ENCODE measurements around the gene BPIFB1.

GRCh38 chr20:33306807-33307206 is 23.8 kb downstream of the BPIFB1 start:
- TF ChIP-seq CTCF (IDR thresholded peaks at IDR 0.05; ENCODE audit: insufficient read depth, low read length, poor library complexity, severe bottlenecking): no peak
- no peak for TF ChIP-seq EZH2phosphoT487 (conservative IDR thresholded peaks at IDR 0.05; ENCODE audit: low read length)
